Measurements from ENCODE around the gene CTDP1.
"Not testable (repeated sequence)": the region's sequence is repeated elsewhere in the genome, so short reads cannot be mapped to it uniquely, and the experiment has no call there.

CTDP1 gene

DNA sequence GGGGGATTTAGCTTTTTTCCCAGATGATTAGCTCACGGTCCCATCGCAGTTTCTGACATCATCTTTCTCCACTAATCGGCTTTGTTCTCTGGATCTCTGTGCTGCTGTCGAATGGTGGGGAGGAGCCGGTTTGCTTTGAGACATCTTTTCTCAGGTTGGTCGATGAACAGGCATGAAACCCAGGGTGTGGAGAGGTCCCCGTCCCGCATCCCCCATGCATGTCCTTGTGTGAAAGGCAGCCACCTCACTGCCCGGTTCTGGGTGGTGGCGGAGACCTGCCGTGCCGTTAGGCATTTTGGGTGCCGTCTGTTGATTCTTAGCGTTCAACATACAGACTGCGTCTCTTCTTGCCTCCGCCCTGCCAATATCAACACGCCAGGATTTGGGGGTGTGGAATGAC lies 57.8 kb downstream of the CTDP1 start:
- no peak for TF ChIP-seq ZNF274 (IDR thresholded peaks at IDR 0.05; ENCODE audit: low read depth, low read length)
- H3K4me3 ChIP-seq (ENCODE audit: low read length), result no peak overlapping the region

DNA sequence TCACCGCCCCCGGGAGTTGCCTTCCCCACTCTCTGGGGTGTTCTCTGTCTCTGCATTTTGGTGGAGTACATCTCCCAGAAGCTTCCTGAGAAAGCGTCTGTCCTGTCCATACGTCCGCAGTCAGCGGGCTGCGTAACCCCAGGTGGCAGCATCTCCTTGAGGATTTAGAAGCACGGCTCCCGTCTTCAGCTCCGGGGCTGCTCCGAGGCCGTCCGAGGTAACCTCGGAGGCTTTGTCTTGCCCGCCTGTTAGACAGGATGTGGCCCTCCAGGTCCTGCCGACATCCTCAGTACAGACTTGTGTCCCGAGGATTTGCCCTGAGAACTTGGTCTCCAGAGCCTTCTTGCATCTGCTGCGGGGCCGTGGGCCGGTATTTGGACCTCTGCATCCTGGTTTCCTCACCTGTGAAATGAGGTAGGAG lies 58.4 kb downstream of the CTDP1 start:
- no peak for TF ChIP-seq ZNF274 (IDR thresholded peaks at IDR 0.05; ENCODE audit: low read depth, low read length)
- no peak overlapping the region for H3K4me3 ChIP-seq (ENCODE audit: low read length)

DNA sequence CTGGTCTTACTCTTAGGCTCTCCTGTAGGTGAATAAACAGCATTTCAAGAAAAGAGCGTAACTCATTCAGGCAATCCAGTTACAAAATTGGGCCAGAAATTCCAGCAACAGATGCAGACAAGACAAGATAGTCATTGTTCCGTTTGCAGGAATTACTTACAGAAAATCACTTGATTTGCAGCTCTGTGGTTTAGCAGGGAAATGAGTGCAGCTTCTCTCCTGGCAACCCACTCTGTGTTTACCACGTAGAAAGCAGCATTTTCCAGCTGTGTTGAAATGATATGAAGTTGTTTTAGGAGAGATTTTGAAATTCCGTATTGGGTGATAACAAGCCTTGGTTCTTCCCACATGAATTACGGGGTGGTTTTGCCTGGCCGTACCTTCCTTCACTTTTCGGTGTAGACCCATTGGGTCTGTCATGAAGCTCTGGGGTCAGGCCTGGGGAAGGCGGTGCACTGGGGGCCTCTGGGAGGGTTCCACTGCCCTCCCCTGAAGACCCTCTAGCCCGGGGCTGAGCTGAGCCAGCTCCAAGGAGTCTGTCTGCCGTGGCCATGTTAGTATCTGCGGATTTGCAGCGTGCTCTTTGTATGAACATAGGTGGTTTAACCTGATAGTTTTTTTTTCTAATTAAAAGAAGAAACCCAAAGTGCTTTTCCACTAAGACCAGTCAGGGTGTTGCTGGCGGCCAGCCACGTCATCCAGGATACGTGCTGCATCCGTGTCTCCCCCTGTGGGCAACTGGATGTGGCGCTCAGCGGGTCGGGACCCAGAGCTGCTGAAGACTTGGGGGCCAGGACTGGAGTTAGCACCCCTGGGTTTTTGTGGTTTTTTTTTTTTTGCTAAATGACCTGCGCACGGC lies 59.2 kb downstream of the CTDP1 start:
- H3K4me3 ChIP-seq (ENCODE audit: low read length), result no peak overlapping the region
- TF ChIP-seq ZNF274 (IDR thresholded peaks at IDR 0.05; ENCODE audit: low read depth, low read length), result no peak

DNA sequence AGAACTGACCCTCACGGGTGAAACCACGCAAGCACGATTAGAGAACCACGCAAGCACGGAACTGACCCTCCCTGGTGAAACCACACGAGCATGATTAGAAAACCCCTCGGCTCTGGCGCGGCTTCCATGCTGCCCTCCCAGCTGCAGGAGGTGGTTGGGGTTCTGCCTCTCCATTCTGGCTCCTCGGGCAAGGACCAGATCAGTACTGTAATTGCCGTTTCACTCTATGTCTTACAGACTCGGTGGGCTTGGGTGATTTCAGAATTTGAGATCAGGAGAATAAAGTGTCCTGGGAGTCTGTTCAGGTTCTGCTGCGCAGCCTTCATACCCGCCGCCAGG lies 59.8 kb downstream of the CTDP1 start:
- no peak for TF ChIP-seq ZNF274 (IDR thresholded peaks at IDR 0.05; ENCODE audit: low read depth, low read length)
- H3K4me3 ChIP-seq (ENCODE audit: low read length), result no peak overlapping the region

DNA sequence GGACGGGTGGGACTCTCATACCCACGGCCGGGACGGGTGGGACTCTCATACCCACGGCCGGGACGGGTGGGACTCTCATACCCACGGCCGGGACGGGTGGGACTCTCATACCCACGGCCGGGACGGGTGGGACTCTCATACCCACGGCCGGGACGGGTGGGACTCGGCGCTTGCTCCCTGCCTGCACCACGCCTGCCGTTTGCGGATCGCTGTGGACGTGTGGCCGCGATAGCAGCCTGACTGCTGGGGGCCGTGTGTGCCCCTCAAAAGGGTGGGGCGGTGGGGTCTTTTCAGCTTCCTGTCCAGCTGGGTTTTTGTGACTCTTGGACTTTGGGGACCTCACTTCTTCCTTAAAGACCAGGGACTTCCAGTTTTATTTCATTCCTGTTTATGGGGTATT lies 60.4 kb downstream of the CTDP1 start:
- not testable (repeated sequence) for H3K4me3 ChIP-seq (ENCODE audit: low read length)

DNA sequence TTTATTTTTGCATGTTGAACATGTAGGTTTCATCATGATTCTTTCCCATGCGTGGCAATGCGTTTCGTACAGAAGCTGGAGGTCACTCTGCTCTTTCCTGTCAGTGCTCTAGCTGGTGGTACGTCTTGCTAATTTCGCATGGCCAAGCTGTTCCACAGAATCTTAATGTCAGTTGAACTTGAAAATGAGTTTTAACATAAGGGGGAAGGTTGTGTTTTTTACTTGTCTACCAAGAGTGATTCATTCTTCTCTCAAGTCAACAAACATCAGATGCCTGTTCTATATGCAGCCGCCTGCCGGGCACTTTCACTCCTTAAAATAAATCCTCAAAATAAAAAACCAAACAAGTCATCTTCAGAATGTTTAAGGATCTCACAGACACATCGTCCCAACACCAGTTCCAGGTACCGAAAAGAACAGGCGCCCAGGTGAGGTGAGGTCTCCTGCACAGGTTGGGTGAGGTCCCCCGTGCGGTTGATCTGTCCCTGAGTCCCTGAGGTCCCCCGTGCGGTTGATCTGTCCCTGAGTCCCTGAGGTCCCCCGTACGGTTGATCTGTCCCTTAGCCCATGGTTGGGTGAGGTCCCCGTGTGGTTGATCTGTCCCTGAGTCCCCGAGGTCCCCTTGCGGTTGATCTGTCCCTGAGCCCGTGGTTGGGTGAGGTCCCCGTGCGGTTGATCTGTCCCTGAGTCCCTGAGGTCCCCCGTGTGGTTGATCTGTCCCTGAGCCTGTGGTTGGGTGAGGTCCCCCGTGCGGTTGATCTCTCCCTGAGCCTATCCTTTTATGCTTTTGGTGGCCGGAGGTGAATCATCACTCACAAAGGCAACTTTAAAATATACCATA lies 61.1 kb downstream of the CTDP1 start:
- no peak overlapping the region for H3K4me3 ChIP-seq (ENCODE audit: low read length)
- no peak for TF ChIP-seq ZNF274 (IDR thresholded peaks at IDR 0.05; ENCODE audit: low read depth, low read length)

DNA sequence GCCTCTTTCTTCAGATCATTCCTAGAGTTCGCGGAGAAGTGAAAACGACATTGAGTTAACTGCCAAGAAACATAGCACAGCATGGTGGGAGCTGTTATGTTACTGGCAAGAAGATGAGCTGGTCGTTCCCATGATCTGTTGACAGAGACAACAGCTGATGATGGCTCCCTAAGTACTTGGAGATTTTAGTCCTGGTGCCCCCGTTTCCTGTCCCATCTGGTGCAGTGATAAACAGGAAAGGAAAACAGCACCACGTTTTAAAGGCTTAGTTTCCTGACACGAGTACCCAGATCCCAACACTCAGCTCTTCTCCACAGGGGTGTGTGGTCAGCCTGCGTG lies 61.7 kb downstream of the CTDP1 start:
- H3K4me3 ChIP-seq (ENCODE audit: low read length), result no peak overlapping the region
- TF ChIP-seq ZNF274 (IDR thresholded peaks at IDR 0.05; ENCODE audit: low read depth, low read length), result no peak

DNA sequence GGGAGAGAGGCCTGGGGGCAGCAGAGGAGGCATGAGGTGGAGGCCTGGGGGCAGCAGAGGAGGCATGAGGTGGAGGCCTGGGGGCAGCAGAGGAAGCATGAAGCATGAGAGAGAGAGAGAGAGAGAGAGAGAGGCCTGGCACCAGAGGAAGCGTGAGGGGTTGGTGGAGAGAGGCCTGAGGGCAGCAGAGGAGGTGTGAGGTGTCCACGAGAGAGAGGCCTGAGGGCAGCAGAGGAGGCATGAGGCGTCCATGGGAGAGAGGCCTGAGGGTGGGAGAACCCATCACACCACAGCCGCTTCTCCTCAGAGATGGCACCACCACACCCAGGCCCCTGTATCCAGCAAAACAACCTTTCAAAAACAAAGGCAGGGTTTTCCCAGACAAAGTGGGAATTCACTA lies 62.5 kb downstream of the CTDP1 start:
- H3K4me3 ChIP-seq (ENCODE audit: low read length), result no peak overlapping the region
- TF ChIP-seq ZNF274 (IDR thresholded peaks at IDR 0.05; ENCODE audit: low read depth, low read length), result no peak

DNA sequence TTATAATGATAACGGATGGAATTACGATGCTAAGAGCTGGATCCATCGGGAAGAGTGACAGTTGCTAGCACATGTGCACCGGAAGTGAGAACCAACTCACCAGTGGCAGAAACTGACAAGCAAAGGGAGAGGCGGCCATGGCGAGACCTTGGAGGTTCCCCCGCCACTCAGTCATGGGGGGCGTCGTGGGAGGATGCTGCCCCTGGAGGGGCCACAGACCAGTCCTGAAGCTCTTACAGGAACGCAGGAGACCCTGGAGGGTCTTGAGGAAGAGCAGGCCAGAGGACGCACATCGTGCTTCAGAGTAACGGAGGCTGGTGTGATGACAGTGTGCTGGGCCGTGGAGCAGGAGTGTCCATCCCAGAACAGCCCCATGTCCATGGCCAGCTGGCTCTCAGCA lies 65.0 kb downstream of the CTDP1 start:
- no peak overlapping the region for H3K4me3 ChIP-seq (ENCODE audit: low read length)
- TF ChIP-seq ZNF274 (IDR thresholded peaks at IDR 0.05; ENCODE audit: low read depth, low read length), result no peak

DNA sequence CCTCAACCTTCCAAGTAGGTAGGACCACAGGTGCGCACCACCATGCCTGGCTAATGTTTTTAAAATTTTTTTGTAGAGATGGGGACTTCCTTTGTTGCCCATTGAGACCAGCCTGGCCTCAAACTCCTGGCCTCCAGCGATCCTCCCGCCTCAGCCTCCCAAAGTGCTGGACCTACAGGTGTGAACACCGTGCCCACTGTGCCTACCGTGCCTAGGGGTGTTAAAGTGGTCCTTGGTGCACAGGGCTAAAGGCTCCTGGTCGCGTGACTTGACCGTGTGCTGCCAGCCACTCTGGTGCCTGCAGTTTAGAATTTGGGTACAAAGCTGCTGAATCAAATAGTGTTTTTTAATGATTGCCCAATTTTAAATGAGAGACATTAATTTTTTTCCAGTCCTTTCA lies 67.1 kb downstream of the CTDP1 start:
- no peak overlapping the region for H3K4me3 ChIP-seq (ENCODE audit: low read length)
- TF ChIP-seq ZNF274 (IDR thresholded peaks at IDR 0.05; ENCODE audit: low read depth, low read length), result no peak

DNA sequence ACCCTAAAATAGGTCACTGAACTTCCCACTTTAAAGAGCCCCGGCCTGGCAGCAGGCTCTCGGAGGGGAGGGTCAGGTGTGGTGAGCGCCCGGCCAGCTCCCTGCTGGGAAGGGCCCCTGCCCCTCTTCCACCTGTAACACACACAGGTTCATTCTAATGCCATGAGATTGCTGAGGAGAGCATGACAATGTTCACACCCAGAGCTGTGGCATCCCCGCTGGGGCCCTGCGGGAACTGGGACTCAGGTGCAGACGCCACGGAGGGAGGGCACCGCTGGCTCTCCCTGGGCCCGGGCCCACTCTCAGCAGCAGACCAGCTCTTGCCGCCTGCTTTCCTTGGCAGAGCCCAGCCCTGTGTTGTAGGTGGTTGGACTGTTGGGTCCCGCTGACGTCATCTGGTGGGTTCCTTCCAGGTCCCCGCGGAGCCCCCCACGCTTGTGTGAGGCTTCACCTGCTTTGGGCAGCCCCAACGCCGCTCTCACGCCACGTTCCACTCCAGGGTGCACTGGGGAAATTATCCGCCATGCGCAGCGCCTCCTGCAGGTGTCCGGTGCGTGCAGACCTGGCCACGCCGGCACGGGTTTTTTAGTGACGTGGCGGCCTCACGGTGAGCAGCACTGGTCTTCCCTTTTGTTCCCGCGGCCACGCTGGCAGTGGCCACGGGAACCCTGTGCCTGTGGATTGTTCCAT lies 67.7 kb downstream of the CTDP1 start:
- H3K4me3 ChIP-seq (ENCODE audit: low read length), result no peak overlapping the region
- no peak for TF ChIP-seq ZNF274 (IDR thresholded peaks at IDR 0.05; ENCODE audit: low read depth, low read length)

DNA sequence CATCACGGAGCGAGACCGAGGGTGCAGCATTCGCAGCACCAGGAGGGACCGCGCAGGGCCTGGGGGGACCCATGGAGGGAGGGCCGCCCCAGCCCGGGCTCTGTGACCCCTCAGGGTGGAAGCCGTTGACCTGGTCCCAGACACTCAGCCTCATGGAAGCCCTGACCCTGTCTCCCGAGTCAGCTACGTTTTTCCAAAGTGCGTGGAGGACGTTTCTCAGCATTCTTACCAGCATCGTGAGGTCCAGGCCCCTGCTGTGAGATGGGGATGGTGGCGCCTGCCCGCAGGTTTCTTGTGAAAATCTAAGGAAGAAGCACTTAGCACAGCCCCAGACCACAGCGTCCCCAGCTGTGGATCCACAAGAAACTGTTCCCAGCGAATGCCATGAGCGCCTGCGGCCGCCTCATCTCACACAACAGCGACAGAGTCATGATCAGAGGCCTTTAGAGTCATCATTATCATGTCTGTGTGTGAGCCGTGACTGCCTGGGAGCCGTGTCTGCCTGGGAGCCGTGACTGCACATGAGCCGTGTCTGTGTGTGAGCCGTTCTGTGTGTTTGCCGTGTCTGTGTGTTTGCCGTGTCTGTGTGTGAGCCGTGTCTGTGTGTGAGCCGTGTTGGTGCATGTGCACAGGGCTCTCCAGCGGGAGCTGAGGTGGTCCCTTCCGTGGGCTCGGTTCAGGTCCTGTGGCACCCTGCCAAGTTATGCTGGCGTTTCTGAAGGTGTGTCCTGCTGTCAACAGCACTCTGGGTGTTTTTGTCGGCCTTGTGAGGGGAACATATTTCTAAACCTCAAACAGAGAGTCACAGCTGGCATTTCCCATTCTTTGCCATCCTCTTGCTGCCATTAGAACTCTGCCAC lies 68.9 kb downstream of the CTDP1 start:
- no peak overlapping the region for H3K4me3 ChIP-seq (ENCODE audit: low read length)
- TF ChIP-seq ZNF274 (IDR thresholded peaks at IDR 0.05; ENCODE audit: low read depth, low read length), result no peak

DNA sequence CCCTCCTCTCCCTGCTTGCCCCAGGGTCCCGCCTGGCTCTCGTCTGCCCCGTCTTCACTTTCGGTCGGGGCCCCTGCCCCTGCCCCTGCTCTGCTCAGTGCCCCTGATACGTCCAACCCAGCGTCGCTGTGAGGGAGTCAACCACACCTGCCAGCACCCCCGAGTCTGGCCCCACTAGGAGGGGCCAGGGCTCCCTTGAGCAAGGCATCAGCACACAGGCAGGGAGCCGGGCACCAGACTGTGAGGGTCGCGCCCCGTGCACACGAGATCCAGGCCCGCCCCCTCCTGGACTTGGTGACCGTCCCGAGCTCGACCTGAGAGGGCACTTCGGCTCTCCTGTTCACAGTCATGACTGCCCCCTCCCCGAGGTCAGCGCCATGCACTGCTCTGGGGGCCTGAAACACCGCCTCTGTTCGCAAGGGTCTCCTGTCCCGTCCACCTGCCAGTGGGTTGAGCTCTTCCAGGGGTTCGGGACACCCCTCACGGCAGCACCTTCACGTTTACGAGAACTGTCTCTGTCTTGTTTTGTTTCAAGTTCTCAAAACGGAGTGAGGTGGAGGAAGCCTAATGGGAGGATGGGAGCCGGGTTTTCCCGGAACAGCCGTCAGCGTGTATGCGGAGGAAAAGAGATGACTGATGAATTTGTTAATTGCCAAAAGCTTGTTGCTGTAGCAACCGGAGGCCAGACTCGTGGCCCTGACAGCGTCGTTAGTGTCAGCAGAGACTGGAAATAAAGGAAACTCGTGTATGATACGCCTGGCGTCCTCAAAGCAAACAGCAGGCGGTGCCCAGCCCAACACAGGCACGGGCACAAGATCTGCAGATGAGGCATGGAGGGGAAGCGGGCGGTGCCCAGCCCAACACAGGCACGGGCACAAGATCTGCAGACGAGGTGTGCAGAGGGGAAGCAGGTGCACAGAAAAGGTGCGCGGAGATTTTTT lies 69.9 kb downstream of the CTDP1 start:
- TF ChIP-seq ZNF274 (IDR thresholded peaks at IDR 0.05; ENCODE audit: low read depth, low read length), result no peak
- no peak overlapping the region for H3K4me3 ChIP-seq (ENCODE audit: low read length)

Measured in GM08714 (cell line).